ENCODE results near the gene DDX20.
"Not testable (repeated sequence)": the region's sequence is repeated elsewhere in the genome, so short reads cannot be mapped to it uniquely, and the experiment has no call there.

The DDX20 gene

GRCh38 chr1:111792249-111792648 lies 36.5 kb downstream of the DDX20 start:
- no peak for DNase-seq (ENCODE audit: low read depth)

GRCh38 chr1:111793923-111794322 lies 38.2 kb downstream of the DDX20 start:
- no peak for DNase-seq (ENCODE audit: low read depth)

- DNase-seq (ENCODE audit: low read depth): peak; percentile 74
Measured at GRCh38 chr1:111795401-111795800, 39.7 kb downstream of the DDX20 start.

GRCh38 chr1:111798580-111798979 lies 42.9 kb downstream of the DDX20 start:
- DNase-seq (ENCODE audit: low read depth): no peak

GRCh38 chr1:111799722-111800121 lies 44.0 kb downstream of the DDX20 start:
- DNase-seq (ENCODE audit: low read depth): not testable (repeated sequence)

- no peak for DNase-seq (ENCODE audit: low read depth)
Measured at GRCh38 chr1:111801071-111801850, 45.6 kb downstream of the DDX20 start.

GRCh38 chr1:111802110-111802509 lies 46.4 kb downstream of the DDX20 start:
- no peak for DNase-seq (ENCODE audit: low read depth)

- DNase-seq (ENCODE audit: low read depth): no peak
Measured at GRCh38 chr1:111802984-111803383, 47.3 kb downstream of the DDX20 start.

- DNase-seq (ENCODE audit: low read depth): no peak
Measured at GRCh38 chr1:111803951-111804350, 48.2 kb downstream of the DDX20 start.

- no peak for DNase-seq (ENCODE audit: low read depth)
Measured at GRCh38 chr1:111804776-111805175, 49.1 kb downstream of the DDX20 start.

GRCh38 chr1:111805251-111805650 lies 49.5 kb downstream of the DDX20 start:
- DNase-seq (ENCODE audit: low read depth): no peak

- no peak for DNase-seq (ENCODE audit: low read depth)
Measured at GRCh38 chr1:111811891-111812290, 56.2 kb downstream of the DDX20 start.

GRCh38 chr1:111812306-111812705 lies 56.6 kb downstream of the DDX20 start:
- DNase-seq (ENCODE audit: low read depth): no peak

GRCh38 chr1:111813440-111814304 lies 58.0 kb downstream of the DDX20 start:
- no peak for DNase-seq (ENCODE audit: low read depth)

GRCh38 chr1:111814305-111814628 lies 58.6 kb downstream of the DDX20 start:
- no peak for DNase-seq (ENCODE audit: low read depth)

- no peak for DNase-seq (ENCODE audit: low read depth)
Measured at GRCh38 chr1:111814642-111815041, 58.9 kb downstream of the DDX20 start.
